ENCODE data around the gene COL4A6.

COL4A6 gene

DNA sequence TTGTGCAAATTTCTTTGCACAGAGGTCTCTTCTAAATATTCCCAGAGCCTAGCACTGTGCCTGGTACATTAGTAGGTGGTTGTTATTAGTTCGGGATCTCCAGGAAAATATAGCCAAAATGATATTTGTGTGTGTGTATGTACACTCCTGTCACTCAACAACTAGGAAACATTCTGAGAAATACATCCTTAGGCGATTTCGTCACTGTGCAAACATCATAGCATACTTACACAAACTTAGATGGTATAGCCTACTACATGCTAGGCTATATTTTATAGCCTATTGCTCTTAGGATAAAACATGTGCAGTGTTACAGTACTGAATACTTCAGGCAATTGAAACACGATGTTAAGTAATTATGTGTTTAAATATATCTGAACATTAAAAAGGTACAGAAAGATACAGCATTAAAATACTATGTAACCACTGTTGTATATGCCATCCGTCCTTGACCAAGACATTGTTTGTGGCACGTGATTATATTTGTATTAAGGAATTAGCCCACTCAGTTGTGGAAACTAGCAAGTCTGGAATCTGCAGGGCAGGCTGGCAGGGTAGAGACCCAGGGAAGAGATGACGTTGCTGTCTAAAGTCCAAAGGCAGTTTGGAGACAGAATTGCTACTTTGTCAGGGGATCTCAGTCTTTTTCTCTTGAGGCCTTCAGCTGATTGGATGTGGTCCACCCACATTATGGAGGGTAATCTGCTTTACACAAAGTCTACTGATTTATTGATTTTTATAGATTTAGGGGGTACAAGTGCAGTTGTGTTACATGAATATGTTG lies 106.9 kb downstream of the COL4A6 start:
- no peak for DNase-seq (ENCODE audit: low read depth in 2 of 2)

DNA sequence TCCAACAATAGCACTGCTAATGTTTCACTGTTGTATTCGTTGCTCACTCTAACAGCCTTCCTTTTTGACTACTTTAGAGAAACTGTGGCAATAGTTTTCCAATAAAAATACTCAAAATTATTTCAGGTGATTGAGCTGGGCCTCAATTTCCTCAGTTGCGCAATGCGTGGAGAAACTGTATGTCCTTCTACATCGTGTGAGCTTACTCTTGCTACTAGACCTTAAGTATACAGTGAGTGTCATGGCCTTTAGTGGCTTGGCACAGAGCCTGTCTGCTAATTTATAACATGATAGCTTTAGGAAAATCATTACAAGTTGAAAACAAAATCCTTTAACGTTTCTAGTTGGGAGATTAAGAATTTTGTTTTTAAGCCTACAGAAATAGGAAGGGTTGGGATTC lies 114.5 kb downstream of the COL4A6 start:
- no peak for DNase-seq (ENCODE audit: low read depth in 2 of 2)

DNA sequence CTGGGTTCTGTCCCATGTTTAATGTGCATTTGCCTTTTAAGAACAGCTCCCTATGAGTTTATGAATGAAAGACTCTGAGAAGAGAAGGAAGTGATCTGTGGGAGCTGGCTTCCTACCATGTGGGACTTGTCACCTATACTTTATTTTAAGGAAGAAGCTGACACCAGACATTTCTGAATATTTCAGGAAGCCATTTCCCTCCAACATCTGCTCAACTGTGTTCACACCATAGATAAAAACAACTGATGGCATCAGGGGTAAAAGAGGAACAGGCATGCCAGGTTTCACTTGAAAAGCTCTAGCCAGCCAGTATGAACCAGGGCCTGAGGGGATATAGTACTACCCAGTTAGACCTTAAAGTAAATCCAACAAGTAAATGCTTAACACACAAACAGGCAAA lies 116.0 kb downstream of the COL4A6 start:
- DNase-seq (ENCODE audit: low read depth in 2 of 2), result no peak

DNA sequence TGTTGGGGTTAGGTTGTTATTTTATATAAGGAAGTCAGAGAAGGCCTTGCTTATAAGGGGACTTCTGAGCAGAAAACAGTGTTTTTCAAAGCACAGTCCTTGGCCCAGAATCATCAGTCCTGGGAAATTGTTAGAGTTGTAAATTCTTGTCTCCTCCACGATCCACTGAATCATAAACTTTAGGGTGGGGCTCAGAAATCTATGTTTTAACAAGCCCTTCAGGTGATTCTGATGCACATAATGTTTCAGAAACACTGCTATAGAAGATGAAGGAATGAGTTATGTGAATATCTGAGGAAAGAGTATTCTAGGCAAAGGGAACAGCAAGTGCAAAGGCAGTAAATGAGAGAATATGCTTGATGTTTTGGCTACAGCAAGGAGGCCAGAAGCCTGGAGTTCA lies 121.8 kb downstream of the COL4A6 start:
- no peak for DNase-seq (ENCODE audit: low read depth in 2 of 2)

DNA sequence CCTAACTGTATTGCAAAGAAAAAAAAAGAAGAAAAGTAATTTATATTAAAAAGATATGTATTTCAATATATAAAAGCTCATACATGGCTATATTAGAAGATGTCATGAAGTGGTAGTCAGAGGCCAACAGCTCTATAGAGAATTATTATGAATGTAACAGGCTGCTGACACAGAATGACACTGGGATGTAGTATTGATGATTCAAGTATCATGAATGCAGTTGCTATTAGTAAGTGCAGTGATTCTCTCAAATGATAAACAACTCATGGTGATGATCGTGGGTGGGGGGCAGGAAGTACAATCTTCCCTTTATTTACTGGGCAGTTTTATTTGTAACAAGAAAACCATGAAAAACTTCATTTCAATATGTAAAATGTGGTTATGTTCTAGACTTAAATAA lies 124.6 kb downstream of the COL4A6 start:
- DNase-seq (ENCODE audit: low read depth in 2 of 2), result no peak

DNA sequence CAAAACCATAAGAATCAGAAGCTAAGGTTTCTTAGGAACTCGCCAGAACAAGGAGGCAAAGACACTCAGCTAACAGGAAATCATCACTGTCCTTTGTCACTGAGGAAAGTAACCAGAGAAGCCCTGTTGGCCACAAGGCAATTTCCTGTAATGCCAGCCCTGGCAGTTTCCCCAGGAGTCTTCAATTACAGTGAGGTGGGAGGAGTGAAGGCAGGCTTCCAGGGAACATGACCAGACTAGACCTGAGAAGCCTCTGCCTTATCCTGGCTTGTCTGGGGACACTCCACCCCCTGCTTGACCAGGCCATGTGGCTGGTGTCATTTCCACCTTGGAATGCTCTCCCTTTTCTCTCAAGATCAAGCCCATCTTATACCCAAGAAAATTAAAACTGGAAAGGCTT lies 125.3 kb downstream of the COL4A6 start:
- DNase-seq (ENCODE audit: low read depth in 2 of 2), result no peak

DNA sequence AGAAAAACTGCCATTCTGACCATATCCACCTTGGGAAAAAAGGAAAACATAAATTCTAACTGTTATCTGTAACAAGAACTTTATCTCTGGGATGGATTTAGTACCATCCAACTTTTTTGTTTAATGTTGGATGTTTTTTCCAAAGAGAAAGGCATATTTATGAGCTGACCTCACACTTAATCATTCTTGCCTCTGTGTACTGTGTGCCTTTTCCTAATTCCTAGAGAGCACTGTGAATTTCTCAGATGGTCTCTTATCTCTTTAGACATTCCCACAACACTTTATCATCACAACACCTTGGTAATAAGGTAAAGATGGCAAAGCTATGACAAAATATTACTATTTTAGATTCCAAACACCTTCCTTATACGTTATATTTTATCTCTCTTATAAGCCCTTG lies 126.2 kb downstream of the COL4A6 start:
- DNase-seq (ENCODE audit: low read depth in 2 of 2), result no peak

DNA sequence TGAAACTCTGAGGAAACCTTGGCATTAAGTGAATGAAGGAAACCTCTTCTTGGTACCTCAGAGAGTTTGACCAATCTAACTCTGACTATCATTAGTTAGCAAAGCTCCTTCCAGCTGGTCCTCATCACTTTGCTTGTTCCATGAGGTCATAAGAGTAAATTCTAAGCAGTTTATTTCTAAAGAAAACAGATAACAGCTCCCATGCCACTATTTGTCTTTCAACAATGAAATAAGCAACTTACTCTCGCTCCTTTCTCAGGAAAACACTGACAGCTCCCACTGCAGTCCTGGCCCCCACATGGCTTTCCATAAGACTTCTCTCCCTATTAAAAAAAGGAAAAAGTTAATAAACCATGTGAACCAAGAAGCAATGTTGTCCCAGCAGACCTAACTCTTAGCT lies 127.7 kb downstream of the COL4A6 start:
- no peak for DNase-seq (ENCODE audit: low read depth in 2 of 2)

DNA sequence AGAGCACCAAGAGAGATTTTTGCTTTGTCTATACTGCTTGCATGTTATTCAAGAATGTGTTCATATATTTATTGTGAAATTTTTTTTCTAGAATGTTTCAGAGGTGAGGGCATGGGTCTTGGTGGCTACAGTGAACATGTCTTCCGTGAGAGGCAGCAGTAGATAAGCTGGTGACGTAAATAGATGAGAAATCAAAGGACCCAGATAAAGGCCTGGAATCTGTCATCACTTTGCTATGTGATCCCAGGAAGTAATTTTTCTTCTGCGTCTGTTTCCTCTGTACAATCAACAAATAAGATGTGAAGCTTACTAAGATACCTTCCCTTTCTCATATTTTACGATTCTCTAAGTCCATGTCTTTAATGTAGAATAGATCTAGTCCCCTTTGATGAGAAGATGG lies 129.1 kb downstream of the COL4A6 start:
- DNase-seq (ENCODE audit: low read depth in 2 of 2), result no peak

DNA sequence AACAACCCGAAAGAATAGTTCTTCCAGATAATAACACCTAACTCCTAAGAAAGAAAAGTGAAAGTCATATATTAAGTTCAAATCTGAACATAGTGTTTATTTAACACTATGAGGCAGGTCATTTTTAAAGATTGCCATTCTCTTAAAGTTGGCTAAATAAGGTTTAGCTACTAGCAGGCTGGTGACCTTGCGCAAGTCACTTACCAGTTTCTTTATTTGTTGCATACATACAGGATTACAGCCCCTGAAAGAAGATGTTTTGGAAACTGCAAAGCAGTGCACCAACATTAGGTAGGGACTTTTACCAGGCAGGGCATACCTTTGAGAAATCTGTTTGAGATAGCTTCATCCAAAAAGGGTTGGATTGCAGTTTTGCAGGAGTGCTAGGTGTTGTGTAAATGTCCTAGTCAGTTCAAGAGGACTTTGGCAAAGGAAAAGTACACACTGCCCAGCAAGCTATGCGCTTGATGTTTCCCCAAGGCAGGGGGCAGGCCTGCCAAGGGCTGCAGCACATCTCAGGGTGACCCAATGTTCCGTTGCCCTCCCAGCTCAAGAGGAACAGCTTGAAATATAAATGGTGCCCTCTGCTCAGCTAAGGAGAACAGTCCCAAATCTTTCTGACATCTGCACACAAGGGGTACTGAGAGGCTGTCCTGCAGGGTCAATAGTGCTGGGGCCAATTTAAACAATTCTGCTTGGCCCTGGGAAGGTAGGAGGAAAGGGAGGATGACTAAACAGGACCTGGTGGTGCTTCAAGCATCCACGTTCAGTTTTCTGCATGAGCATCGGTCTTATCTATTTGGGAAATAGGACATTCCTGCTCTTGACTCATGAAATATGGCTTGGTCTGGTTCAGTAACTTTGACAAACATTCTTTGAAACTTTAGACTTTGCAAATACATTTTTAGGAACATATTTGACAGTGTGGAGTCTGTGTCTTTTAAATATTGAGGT lies 130.8 kb downstream of the COL4A6 start:
- no peak for DNase-seq (ENCODE audit: low read depth in 2 of 2)

DNA sequence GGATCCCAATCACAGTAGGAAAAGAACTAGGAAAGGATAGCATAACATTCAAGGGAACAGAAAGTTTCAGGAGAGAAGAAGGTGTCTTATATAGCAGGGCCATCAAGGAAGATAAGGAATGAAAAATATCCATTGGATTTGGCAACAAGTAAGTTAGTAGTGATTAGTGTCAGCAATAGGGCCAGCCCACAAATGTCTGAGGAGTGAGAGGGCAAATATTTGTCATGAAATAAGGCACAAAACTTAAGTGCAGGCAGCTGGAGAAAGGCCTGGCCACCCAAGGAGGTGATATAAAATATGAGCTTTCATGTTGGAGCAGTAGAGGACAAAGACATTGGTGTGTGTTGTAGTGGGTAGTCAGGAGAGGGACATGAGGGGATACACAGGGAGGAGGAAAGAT lies 132.1 kb downstream of the COL4A6 start:
- no peak for DNase-seq (ENCODE audit: low read depth in 2 of 2)

DNA sequence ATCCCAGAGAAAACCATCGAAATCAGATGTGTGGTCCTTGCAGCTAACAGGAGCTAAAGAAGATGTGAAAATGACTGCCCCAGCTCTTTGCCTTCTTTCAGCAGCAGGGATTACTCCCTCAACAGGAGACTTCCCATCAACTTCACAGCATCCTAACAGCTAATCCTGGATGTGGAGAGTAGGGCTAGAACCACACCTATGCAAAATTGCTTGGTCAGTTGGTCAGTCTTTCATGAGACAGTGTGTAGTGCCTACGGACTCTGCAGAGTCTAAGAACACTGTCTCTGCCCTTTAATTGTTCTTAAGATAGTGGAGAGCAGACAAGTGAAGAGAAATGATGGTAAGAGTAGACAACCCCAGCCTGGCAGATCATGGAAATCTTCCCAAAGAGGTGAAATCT lies 133.5 kb downstream of the COL4A6 start:
- no peak for DNase-seq (ENCODE audit: low read depth in 2 of 2)

DNA sequence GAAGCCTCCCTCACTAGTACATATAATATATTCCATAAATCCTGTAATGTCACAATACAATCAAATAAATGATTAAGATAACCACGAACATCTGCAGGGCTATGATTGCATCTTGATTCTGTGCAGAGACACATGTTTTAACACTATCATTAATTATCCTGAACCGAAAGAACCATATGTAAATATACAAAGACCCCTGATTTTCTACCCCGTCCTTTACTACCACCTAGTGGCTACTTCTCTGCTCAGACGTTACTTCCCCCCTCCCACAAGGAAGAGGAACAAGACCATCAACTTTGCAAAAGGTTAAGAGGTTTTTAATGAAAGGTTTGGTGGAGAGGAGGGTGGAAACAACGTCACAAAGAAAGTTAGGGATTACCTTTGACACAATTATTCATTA lies 134.0 kb downstream of the COL4A6 start:
- no peak for DNase-seq (ENCODE audit: low read depth in 2 of 2)

DNA sequence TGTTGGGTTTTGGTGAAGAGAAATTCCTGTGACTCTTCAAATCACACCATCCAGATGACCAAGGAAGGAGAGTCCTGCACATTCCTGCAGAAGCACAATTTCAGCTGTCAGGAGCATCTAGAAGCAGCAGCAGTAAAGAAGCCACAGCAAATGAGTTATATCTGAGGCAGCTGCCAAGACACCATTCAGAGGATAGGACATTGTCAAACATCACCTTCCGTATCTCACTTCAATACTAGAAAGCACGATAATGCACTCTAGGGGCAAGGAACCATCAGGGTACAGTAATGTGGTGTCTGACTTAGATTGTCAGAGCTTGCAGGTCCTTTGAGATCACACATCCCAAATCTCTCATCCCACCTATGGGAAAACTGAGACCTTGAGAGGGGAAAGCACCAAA lies 134.5 kb downstream of the COL4A6 start:
- DNase-seq (ENCODE audit: low read depth in 2 of 2), result no peak

DNA sequence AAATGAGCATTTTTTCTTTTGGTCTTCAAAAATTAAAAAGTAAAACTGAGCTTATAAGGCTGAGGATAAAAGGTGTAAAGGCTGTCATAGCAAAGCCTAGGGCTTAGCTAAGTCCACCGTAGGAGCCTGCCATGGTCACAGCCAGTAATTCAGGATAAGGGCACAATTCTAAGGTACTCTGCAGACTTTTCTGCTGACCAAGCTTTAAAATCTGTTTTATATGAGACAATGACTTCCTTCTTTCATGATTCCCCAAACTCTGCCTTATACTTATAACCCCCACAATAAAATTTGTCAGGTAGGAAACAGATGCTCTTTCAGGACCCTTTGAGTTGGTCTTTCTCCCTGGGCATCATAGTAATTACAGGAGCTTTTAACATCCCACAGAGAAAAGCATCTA lies 138.5 kb downstream of the COL4A6 start:
- no peak for DNase-seq (ENCODE audit: low read depth in 2 of 2)

DNA sequence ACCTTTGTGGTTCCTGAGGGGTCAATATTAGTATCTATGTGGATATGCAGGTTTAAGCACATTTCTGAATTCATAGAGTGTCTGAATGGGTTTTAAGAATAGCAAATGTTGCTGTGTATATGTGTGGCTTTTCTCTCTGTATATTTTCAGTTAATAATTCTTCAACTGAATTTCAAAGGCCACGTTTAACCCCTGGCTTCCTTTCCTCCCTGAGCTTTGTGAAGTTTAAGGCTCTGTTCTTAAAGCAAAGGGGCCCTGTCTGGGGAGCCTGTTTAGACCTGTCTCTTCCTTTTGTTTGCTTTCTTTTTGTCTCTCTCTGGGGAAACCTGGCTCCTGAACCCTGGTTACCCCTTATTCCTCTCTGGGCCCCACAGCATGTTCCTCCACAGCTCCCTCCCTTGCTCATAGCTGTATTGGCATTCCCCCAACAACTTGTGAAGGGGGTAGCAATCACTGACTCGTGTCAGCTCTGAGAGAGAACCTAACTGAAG lies 139.1 kb downstream of the COL4A6 start:
- no peak for DNase-seq (ENCODE audit: low read depth in 2 of 2)

DNA sequence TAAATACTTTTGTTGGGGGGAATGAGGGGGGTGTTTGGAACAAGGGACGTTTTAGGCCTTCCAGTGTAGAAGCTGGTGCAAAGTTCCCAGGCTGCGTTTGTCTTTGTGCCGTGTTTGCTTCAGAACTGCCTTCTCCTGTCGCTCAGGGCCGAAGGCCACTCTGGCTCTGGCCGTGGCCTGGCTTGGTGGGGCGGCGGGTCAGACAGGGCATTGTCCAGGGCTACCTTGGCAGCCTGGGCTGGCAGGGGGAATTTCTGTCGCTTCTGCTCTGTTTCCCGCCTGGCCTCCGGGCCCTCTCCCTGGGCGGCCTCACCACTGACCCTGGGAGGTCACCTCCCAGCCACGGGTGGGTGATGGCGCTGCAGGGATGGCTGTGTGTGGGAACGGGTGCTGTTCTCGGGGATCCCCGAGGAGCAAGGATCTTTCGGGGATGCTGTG lies 140.0 kb downstream of the COL4A6 start:
- DNase-seq (ENCODE audit: low read depth in 2 of 2), result no peak

DNA sequence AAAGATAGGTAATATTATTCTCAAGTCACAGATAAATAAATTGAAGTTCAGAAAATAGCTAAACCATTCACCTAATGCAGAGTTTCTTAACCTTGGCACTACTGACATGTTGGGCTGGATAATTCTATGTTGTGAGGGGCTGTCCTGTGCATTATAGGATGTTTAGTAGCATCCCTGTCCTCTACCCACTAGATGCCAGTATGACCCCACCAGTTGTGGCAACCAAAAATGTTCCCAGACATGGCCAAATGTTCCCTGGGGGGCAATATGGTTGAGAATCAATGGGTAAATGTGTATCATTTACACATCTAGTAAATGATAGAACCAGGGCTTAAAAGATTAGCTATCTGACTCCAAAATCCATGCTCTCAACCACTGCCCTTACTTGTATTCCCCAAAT lies 140.9 kb downstream of the COL4A6 start:
- DNase-seq (ENCODE audit: low read depth in 2 of 2), result no peak

DNA sequence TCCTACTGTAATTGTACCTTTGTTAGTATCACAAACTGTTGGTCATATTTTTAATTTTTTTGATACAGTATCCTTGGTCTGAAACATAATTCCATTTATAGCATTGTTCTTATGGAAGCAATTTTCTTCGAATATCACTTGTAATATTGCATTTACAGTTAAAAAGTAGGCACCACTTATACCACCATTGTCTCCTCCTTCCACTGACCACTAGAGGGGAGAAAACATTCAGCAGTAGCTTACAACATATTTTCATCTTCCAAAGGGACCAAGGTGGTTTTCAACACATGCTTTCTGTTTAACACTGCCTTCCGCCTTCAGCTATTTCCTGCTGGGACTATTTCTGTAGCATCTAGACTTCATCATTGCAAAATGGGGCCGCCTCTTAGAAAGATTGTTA lies 146.2 kb downstream of the COL4A6 start:
- no peak for DNase-seq (ENCODE audit: low read depth in 2 of 2)

DNA sequence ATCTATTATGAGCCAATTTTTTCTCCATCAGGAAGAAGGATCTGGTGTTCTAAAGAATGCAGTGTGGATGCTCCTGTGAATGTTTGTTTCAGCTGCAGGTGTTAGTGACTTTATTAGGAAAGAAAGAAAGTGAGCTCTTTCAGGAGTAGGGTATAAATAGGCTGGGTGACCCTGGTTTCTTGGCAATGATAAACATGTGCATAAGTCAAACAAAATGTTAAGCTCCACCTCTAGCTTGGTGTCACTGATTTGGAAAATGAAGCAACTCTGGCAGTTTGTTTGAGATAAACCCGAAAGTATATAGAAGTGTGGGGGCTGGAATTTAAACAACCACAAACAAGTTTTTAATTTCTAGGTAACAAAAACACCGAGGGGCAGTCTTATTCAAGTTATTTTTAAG lies 152.3 kb downstream of the COL4A6 start:
- DNase-seq (ENCODE audit: low read depth in 2 of 2), result no peak

DNA sequence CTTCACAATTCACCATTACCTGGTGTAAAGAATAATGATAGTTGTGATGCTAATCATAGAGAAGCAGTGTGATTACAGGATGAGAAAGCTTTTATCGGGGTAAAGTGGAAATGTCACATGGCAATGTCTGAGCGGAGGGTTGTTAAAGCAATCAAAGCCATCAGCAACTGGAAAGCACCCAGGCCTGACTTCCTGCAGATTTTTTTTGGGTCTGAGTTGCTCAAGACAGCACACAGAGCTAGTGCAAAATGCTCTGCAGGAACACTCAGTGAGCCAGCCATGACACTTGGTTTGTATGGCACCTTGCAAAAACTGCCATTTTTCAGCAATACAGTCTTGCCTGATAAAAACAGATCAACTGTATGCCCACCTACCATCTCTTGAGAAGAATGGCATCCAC lies 152.9 kb downstream of the COL4A6 start:
- no peak for DNase-seq (ENCODE audit: low read depth in 2 of 2)

DNA sequence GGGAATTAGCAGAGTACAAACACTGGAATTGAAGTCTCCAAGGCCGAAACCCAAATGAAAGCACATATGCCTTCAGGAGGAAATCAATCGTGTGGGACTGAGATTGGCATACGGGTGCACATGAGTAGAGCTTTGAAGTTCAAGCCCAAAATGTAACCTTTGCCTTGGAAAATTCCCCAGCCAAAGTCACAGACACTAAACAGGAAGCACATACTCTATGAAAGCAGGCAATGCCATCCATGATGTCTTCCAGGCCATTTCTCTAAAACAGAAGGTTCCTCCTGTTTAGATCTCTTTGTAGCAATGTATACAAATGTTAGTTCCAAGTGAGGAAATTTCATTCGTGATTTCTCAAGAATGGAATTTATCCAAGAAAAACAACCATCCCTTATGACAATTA lies 162.5 kb downstream of the COL4A6 start:
- no peak for DNase-seq (ENCODE audit: low read depth in 2 of 2)

DNA sequence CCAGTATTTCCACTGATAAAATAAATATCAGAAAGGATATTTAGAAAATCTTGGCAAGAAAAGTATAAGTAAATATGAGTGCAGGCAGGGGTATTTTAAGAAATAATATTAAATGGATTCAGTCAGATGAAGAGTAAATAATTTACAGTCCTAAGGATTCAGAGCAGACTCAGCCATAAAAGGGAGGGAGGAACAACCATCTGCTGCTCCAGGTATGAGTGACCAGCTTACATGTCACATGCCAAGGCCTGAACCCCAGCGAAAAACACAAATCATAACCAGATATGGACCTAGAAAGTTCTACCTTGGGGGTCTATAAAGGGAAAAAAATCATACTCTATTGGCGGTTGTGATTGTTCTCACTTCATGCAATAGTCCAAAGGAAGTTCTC lies 166.8 kb downstream of the COL4A6 start:
- DNase-seq (ENCODE audit: low read depth in 2 of 2), result no peak
